Non-pigmented ciliary epithelial cell (primary cell): Measurements from ENCODE around the gene KIRREL3.

ENCODE experiments used
- DNase-seq: peaks from one replicate; pipeline ENCODE4 v3.0.0-alpha.2; 2010; ENCODE audit warnings: low read depth

KIRREL3 gene

DNA sequence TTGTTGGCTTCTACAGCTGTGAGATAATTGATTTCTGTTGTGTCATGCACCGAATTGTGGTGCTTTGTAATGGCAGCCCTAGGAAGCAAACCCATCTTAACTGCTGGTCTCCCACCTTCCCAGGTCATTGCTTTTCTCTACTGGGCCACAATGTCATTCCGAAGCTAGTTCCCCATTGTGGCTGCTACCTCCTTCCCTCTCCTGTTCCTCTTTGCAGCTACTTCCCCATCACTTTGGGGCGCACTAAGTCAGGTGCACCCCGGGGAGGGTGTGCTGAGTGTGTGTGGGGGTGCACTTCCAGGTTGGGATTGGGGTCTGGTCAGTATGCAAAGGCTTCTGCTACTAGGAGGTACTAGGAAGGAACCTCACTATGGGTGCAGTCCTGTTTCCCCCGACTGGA is 535.8 kb downstream of the KIRREL3 start:
- DNase-seq, result no peak

- no peak for DNase-seq
Observed at GRCh38 chr11:126462422-126462821, 538.1 kb downstream of the KIRREL3 start.

DNA sequence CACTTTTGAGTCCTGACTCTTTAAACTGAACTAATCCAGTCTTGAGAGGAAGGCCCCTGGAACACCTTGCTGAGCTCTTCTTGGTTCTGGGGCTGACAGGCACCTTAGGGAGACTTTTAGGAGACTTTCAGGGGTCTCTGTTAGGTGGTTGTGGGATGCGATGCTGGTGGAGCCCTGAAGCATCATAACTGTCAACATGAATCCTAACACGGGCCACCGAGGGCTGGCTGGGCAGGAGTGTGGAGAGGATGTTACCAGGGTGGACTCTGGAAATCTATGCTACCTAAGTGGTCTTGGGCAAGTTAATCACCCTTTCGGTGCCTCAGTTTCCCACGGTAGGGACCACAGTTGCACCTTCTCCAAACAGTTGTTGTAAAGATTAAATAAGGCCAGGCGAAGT is 538.6 kb downstream of the KIRREL3 start:
- DNase-seq, result no peak

DNA sequence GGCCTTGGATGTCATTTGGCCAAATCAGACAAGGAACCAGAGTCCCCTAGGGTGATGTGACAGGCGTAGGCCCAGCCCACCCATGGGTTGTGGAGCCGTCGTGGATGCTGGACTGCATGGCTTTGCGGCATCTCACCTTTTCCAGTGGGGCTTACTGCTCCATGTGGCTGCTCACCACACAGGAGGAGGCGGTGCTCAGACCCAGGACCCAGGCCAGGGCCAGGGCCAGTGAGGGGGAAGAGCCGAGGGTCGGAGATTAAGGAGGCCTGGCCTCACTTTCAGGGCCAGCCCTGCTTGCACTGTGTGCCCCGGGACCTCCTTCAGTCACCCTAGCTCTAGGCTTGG is 539.5 kb downstream of the KIRREL3 start:
- DNase-seq, result no peak

GRCh38 chr11:126460417-126461095 is 540.0 kb downstream of the KIRREL3 start:
- DNase-seq, result no peak

- peak; percentile 8 for DNase-seq
Observed at GRCh38 chr11:126459691-126460281, 540.8 kb downstream of the KIRREL3 start.

DNA sequence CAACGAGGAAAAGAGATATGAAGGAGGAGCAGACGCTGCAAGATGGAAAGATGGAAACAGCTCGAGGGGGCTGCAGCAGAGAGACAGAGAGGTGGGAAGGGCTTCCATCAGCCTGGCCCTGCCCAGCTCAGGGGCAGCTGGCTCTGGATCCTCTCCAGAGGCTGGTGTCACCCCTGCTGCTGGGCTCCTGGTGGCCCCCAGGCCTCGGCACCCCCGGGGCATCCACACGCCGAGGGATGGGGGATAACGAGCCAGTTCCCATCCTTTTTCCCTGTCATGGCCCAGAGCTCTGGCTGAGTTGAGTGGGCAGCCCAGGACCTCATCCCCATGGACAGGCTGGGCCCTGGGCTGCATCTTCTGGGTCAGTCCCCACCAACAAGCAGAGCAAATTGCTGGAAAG is 542.8 kb downstream of the KIRREL3 start:
- DNase-seq, result no peak

GRCh38 chr11:126456783-126457542 is 543.6 kb downstream of the KIRREL3 start:
- DNase-seq, result no peak

- no peak for DNase-seq
Observed at GRCh38 chr11:126456089-126456488, 544.5 kb downstream of the KIRREL3 start.

DNA sequence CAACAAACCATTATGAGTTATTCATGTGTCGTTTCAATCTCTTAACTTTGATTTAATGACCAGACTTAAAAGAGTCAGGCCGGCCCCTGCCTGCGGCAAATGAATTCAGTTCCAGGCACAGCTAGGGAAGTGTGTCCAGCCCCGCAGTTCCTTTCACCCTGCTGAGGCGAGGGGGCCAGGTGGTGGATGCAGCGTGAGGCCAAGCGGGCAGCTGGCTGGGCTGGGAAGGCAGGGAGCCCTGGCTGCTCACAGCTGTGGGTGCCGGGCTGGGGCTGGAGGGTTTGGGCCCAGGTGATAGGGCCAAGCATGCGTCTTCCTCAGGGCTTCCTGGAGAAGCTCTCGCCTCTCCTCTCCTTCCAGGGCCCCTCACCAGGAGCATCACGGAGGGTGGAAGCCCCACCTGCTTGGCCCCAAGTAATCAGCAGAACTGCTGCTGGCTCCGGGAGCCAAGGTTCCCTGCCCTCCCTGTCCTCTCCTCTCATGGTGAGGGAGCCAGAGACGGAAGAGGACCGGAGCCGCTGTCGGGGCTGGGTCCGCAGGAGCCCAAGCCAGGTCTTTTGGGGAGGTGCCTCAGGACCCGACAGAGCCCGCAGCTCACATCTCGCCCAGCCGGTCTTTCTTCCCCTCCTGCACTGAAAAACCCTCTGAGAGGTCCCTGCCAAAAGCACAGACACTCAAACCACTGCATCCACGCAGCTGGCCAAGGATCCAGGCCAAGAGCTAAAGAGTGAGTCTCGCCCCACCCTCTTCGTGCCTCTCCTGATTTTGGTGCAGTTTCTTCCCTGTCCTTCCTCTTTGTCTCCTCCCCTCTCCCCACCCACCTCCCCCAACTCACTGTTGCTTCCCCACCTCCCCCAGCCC is 548.1 kb downstream of the KIRREL3 start:
- no peak for DNase-seq

DNA sequence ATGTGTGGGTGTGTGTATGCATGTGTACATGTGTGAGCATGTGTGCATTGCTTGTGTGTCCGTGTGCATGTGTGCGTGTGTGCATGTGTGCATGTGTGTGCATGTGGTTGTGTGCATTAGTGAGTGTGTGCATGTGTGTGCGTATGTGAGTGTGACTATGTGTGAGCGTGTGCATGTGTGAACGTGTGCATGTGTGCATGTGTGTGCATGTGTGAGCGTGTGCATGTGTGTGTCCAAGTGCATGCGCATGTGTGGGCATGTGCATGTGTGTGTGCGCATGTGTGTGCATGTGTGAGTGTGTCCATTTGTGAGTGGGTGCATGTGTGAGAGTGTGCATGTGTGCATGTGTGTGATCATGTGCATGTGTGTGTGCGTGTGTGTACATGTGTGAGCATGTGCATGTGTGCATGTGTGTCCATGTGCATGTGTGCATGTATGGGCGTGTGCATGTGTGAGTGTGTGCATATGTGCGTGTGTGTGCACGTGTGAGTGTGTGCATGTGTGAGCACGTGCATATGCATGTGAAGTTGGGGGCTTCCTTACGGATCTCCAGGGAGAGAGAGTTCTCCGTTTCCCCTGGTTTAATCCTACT is 549.3 kb downstream of the KIRREL3 start:
- DNase-seq, result no peak

DNA sequence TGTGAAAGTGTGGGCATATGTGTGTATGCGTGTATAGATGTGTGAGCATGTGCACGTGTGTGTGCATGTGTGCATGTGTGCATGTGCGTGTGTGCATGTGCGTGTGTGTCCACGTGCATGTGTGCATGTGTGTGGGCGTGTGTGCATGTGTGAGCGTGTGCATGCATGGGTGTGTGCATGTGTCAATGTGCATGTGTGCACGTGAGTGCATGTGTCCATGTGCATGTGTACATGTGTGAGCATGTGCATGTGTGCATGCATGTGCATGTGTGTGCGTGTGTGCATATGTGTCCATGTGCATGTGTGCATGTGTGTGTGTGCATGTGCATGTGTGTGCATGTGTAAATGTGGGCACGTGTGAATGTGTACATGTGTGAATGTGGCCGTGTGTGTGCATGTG is 549.8 kb downstream of the KIRREL3 start:
- no peak for DNase-seq

GRCh38 chr11:126450198-126450597 is 550.4 kb downstream of the KIRREL3 start:
- no peak for DNase-seq

GRCh38 chr11:126446581-126446980 is 554.0 kb downstream of the KIRREL3 start:
- no peak for DNase-seq

- no peak for DNase-seq
Observed at GRCh38 chr11:126444072-126444471, 556.5 kb downstream of the KIRREL3 start.

GRCh38 chr11:126443120-126443519 is 557.5 kb downstream of the KIRREL3 start:
- no peak for DNase-seq

DNA sequence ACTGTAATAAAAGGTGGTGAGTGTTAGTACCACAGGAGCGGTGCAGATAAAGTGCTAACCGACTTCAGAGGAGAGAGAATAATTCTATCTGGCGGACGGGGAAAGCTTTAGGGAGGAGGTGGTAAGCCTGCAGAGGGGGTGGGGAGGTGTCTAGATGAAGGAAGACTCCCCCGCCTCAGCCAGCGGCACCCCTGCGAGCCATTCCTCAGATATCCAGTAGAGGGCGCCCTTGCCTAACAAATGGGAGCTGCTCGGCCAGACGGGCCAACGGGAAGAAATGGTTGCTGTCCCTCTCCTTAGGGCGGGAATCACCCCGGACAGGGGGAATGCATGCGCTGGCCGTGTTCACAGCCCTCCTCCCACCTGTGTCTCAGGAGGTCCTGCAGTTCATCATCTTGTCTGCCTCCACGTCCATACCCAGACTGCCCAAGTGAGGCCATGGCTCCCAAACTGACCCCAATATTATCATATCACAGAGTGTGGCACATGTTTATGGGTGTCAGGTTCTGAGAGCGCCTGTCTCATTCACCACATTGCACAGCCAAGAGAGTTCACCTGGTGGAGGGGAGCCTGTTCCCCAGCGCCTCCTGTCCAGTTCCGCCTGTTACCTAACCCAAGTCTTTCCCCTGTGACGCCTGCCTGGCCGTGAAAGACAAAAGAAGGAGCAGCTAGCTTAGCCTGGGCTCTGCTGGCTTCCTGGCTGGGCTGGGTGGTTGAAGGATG is 559.6 kb downstream of the KIRREL3 start:
- DNase-seq, result peak; percentile 18

DNA sequence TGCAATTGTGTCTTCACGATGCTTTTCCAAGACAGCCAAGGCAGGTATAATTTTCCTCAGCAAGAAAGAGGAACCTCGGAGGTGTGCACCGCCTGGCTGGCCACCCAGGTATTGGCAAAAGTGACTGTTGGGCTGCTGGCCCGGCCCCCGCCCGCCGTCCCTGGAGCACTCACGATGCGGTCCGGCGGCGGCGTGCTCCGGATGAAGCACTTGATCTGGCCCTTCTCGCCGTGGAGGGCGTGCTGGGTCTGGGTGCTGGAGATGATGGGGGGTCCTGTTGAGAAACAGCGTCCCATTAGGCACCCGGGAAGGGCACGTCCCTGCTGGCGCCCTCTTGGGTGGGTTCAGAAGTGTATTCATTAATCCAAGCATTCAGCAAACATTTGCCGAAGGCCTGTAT is 560.3 kb downstream of the KIRREL3 start:
- no peak for DNase-seq

DNA sequence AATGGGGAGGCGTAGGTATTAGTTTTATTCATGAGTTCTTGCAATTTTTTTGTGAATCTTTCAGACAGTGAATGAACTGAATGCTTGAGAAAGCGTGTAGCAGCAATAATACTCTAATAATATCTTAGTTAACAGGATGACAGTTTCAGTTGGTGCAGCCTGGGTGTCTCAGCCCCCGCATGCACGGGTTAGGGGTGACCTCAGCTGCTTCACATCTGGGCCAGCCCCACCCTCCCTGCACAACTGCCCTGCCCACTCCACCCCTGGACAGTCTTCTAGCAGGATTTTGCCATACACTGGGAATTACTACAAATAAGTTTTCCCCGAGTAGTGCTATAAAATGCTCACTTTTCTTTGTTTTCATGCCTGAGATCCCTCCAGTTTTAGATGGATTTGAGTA is 561.9 kb downstream of the KIRREL3 start:
- no peak for DNase-seq

GRCh38 chr11:126438272-126438671 is 562.3 kb downstream of the KIRREL3 start:
- DNase-seq, result no peak

DNA sequence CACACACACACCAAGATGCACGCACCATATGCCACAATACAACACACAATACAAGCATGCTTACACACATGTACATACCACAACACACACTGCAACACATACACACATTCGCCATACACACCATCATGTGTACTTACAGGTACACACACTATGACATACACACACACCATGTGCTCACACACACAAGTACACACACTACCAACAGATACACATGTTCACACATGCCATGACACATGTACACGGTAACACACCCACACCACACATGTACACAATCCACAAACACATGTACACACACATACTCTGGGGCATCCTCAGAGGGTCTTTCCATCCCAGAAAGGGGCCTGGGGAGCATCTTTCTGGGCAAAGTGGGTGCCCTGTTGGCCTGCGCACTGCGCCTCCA is 562.8 kb downstream of the KIRREL3 start:
- DNase-seq, result no peak
